HL-60 (cell line): ENCODE data around the gene ELMO1.

Experiments used
- CTCF ChIP-seq: IDR thresholded peaks from one replicate; pipeline ENCODE4 v1.5.1; 2011; ENCODE audit warnings: low read length, control low read depth, inconsistent platforms; ENCODE audit not compliant: insufficient read depth
- GABPA ChIP-seq: IDR thresholded peaks from 2 replicates; pipeline ENCODE4 v1.6.1; 2012; ENCODE audit warnings: low read depth
- POLR2AphosphoS5 ChIP-seq: IDR thresholded peaks from 2 replicates; pipeline ENCODE4 v1.6.1; 2012; ENCODE audit warnings: low read depth
- REST ChIP-seq: IDR thresholded peaks from 2 replicates; pipeline ENCODE4 v1.6.1; 2012; ENCODE audit warnings: low read depth; ENCODE audit not compliant: insufficient replicate concordance
- SPI1 ChIP-seq: IDR thresholded peaks from 2 replicates; pipeline ENCODE4 v1.6.1; 2012; ENCODE audit warnings: low read depth, mild to moderate bottlenecking, borderline replicate concordance

DNA sequence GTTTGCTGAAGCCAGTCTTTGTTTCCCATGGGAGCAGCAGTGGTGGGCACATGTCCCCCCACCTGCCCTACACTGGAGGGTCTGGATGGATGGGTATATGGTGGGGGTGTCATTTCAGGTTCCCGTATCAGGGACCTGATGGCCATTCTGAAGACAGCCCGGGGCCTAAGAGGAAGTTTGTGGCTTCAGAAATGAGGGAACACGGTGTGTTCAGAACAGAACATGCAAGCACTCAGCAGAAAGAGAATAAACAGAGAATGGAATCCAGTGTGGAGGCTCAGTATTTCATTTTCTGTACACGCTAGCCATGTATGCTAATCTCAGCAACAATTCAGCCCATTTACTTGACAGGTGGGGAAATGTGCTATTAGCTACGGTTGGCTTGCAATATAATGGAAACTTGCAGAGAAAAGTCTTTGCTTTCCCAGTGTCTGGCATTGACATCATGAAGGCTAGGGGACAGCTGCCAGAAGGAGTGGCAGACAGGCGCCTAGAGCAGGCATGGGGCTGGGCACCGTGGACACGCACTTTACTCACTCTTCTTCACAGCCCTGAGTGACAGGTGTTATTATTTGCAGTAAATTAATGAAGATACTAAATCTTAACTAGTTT, 98.6 kb downstream of the ELMO1 start:
- TF ChIP-seq CTCF (no peak), POLR2AphosphoS5 (no peak), GABPA (no peak), REST (no peak), SPI1 (peak; percentile 18; the same call in 1 of the 2 replicates)
